Nephron progenitor cell (in vitro differentiated cells): ENCODE measurements around the gene ATF6B.
"Not testable (repeated sequence)": the region's sequence is repeated elsewhere in the genome, so short reads cannot be mapped to it uniquely, and the experiment has no call there.

Experiments used
- DNase-seq: peaks from one replicate; pipeline ENCODE4 v3.0.0; 2021
- H3K27ac Mint-ChIP-seq: 2 replicates; pipeline ENCODE4 v1.8.0; 2021; ENCODE audit warnings: mild to moderate bottlenecking, moderate library complexity, mixed read lengths
- H3K27me3 Mint-ChIP-seq: 2 replicates; pipeline ENCODE4 v1.8.0; 2021; ENCODE audit warnings: mild to moderate bottlenecking, low read depth, mixed read lengths; ENCODE audit not compliant: poor library complexity
- H3K36me3 Mint-ChIP-seq: 2 replicates; pipeline ENCODE4 v1.8.0; 2021; ENCODE audit warnings: low read depth, mixed read lengths
- H3K4me1 Mint-ChIP-seq: 2 replicates; pipeline ENCODE4 v1.8.0; 2021; ENCODE audit warnings: mixed read lengths
- H3K4me3 Mint-ChIP-seq: 2 replicates; pipeline ENCODE4 v1.8.0; 2021; ENCODE audit warnings: mild to moderate bottlenecking, moderate library complexity, mixed read lengths
- H3K9me3 Mint-ChIP-seq: 2 replicates; pipeline ENCODE4 v1.8.0; 2021; ENCODE audit warnings: mild to moderate bottlenecking, moderate library complexity, mixed read lengths
- TF ChIP-seq, protein P1 (sequence below): fragments of 200-600 bp; sonication (generic); IDR thresholded peaks from 2 replicates; pipeline ENCODE4 v1.5.0; 2021; ENCODE audit warnings: antibody characterized with exemption

Gene ATF6B

DNA sequence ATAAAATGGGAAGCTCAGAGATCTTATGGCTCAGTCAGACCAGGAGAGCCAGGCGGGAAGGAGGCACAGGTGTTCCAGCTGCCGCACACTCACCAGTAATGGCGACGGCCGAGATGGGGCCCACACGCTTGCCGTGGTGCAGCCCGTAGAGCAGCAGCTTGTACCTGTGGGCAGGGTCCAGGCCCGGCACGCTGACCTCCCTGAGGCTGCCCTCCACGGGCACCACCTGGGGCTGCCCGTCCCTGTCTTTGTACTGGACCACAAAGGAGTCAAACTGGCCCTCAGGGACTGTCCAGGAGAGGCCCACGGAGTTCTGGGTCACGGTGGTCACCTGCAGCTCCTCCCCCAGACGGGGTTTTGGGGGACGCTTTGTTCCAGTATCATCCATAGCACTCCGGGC, 58.6 kb downstream of the ATF6B start:
- H3K36me3 Mint-ChIP-seq, result no peaks in the 10 kb centered on the region
- H3K4me1 Mint-ChIP-seq, result peaks cover 55% of the 10 kb centered on the region

DNA sequence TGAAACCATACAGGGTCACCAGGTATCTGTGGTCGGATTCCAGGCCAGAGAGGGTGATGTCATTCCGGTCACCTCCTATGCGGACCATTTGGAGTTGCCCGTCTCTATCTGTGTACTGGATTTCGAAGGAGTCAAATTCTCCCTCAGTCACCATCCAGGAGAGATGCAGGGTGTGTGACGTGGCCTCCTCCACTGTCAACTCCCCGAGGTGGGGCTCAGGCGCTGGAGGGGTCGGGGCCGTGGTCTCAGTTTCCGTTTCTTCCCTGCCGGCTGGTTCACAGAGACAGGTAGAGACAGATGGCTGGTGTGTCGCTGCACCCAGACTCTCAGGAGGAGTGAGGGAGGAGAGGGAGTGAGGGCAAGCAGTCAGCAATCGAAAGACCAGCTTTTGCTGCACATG, 59.2 kb downstream of the ATF6B start:
- Mint-ChIP-seq H3K27me3 (peaks cover 9% of the 10 kb centered on the region), H3K4me3 (no peak overlapping the region), H3K4me1 (peaks cover 49% of the 10 kb centered on the region), H3K36me3 (no peaks in the 10 kb centered on the region), H3K9me3 (no peaks in the 10 kb centered on the region), H3K27ac (no peak overlapping the region)
- TF ChIP-seq, protein P1, sequence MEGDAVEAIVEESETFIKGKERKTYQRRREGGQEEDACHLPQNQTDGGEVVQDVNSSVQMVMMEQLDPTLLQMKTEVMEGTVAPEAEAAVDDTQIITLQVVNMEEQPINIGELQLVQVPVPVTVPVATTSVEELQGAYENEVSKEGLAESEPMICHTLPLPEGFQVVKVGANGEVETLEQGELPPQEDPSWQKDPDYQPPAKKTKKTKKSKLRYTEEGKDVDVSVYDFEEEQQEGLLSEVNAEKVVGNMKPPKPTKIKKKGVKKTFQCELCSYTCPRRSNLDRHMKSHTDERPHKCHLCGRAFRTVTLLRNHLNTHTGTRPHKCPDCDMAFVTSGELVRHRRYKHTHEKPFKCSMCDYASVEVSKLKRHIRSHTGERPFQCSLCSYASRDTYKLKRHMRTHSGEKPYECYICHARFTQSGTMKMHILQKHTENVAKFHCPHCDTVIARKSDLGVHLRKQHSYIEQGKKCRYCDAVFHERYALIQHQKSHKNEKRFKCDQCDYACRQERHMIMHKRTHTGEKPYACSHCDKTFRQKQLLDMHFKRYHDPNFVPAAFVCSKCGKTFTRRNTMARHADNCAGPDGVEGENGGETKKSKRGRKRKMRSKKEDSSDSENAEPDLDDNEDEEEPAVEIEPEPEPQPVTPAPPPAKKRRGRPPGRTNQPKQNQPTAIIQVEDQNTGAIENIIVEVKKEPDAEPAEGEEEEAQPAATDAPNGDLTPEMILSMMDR, result no peak
- no peak for DNase-seq

More for the DNA sequence above, 58.6 kb downstream of the ATF6B start:
- Mint-ChIP-seq H3K4me3 (no peak overlapping the region), H3K27ac (peak overlapping the region; percentile 80), H3K9me3 (no peaks in the 10 kb centered on the region), H3K27me3 (peaks cover 9% of the 10 kb centered on the region)
- TF ChIP-seq, protein P1, result no peak
- no peak for DNase-seq

DNA sequence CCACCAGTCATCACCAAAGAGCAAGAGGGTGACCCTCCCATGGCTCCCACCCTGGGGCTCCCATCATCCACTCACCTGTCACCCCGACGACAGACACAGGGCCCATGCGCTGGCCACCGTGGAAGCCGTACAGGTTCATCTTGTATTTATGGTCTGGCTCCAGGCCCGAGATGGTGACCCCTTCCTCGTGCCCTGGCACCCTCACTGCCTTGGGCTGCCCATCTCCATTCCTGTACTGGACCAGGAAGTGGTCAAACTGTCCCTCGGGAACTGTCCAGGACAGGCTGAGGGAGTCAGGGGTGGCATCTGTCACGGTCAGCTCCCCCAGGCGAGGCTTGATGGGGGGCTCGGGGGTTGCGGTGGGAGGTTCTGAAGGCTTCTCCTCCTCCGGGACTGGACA, 59.7 kb downstream of the ATF6B start:
- not testable (repeated sequence) for H3K27ac Mint-ChIP-seq, H3K9me3 Mint-ChIP-seq, H3K27me3 Mint-ChIP-seq

DNA sequence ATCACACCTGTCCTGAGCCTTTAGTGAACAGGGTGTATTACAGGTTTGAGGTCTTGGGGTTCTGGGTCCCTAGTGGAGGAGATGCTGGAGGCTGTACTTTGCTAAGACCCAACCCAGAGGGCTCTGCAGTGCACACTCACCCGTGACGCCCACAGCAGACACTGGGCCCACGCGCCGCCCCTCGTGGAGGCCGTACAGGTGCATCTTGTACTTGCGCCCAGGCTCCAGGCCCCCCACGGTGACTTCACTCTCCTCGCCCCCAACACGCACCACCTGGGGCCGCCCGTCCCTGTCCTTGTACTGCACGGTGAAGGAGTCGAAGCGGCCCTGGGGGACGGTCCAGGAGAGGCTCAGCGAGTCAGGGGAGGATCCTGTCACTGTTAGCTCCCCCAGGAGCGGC, 60.5 kb downstream of the ATF6B start:
- peaks cover 38% of the 10 kb centered on the region for H3K4me1 Mint-ChIP-seq
- H3K9me3 Mint-ChIP-seq, result not testable (repeated sequence)

More for the DNA sequence above, 59.7 kb downstream of the ATF6B start:
- H3K4me1 Mint-ChIP-seq, result peaks cover 45% of the 10 kb centered on the region
- not testable (repeated sequence) for H3K4me3 Mint-ChIP-seq, DNase-seq, H3K36me3 Mint-ChIP-seq

More for the DNA sequence above, 60.5 kb downstream of the ATF6B start:
- not testable (repeated sequence) for H3K27me3 Mint-ChIP-seq, H3K36me3 Mint-ChIP-seq, H3K4me3 Mint-ChIP-seq, DNase-seq, H3K27ac Mint-ChIP-seq
